ENCODE results near the gene SCO1.
A peak's percentile ranks its signal among the peaks of the same experiment; 100 is the strongest.

The SCO1 gene

DNA sequence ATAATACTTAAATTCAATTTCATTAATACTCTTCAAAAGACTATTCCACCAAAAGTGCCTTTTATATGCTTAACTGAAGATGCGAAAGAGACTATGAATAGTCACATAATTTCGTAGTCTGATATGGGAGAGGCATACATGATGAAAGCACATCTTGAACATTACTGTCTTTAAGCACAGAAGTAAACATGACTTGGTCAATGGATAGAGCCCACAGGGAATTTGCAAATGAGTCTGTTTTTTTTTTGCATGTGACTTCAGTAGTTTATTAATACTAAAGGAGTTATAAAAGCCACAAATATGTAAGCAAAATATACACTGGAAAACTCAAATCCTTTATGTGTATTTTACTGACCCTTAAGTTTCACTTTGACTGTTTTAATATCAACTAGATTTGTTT, 16.0 kb upstream of the SCO1 start:
- H3K79me2 ChIP-seq (ENCODE audit: insufficient read depth, low read length) = 0 out of 2 replicates have a peak, but pooled peaks cover 3% of the 10 kb centered on the region
- ATAC-seq (ENCODE audit: insufficient read depth, low read depth) = no peak
- H3K4me3 ChIP-seq (ENCODE audit: low read depth in 1 of 2, low read length in 2 of 2) = no peak overlapping the region
- H3K4me2 ChIP-seq (ENCODE audit: insufficient read depth, low read length) = no peak overlapping the region
- TF ChIP-seq, protein P1, sequence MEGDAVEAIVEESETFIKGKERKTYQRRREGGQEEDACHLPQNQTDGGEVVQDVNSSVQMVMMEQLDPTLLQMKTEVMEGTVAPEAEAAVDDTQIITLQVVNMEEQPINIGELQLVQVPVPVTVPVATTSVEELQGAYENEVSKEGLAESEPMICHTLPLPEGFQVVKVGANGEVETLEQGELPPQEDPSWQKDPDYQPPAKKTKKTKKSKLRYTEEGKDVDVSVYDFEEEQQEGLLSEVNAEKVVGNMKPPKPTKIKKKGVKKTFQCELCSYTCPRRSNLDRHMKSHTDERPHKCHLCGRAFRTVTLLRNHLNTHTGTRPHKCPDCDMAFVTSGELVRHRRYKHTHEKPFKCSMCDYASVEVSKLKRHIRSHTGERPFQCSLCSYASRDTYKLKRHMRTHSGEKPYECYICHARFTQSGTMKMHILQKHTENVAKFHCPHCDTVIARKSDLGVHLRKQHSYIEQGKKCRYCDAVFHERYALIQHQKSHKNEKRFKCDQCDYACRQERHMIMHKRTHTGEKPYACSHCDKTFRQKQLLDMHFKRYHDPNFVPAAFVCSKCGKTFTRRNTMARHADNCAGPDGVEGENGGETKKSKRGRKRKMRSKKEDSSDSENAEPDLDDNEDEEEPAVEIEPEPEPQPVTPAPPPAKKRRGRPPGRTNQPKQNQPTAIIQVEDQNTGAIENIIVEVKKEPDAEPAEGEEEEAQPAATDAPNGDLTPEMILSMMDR (IDR thresholded peaks at IDR 0.05; ENCODE audit: borderline replicate concordance, extremely low read depth, low read length, poor library complexity, severe bottlenecking) = no peak
- TF ChIP-seq EZH2 (IDR thresholded peaks at IDR 0.05; ENCODE audit: borderline replicate concordance, low read depth, low read length, severe bottlenecking) = no peak
- H3K27ac ChIP-seq (ENCODE audit: low read length) = no peak overlapping the region
- H3K36me3 ChIP-seq (ENCODE audit: insufficient read depth, low read length) = peaks cover 49% of the 10 kb centered on the region
- H3K27me3 ChIP-seq (ENCODE audit: insufficient read depth, low read length, poor library complexity) = no peaks in the 10 kb centered on the region
- H4K20me1 ChIP-seq (ENCODE audit: insufficient read depth, low read length) = peaks cover 11% of the 10 kb centered on the region; the same call in 1 of the 2 replicates
- no peaks in the 10 kb centered on the region for H3K4me1 ChIP-seq (ENCODE audit: insufficient read depth, low read length)
- DNase-seq = no peak
- H3K9me3 ChIP-seq (ENCODE audit: insufficient read depth, low read length, severe bottlenecking) = no peaks in the 10 kb centered on the region
- H3K9ac ChIP-seq (ENCODE audit: low read depth, low read length) = no peak overlapping the region
- no peak overlapping the region for H2AFZ ChIP-seq (ENCODE audit: low read depth, low read length)

- ATAC-seq (ENCODE audit: insufficient read depth, low read depth) (no peak), DNase-seq (no peak)
- H3K9ac ChIP-seq (ENCODE audit: low read depth, low read length) = no peak overlapping the region
- TF ChIP-seq, protein P1 (IDR thresholded peaks at IDR 0.05; ENCODE audit: borderline replicate concordance, extremely low read depth, low read length, poor library complexity, severe bottlenecking) = no peak
- no peak for TF ChIP-seq EZH2 (IDR thresholded peaks at IDR 0.05; ENCODE audit: borderline replicate concordance, low read depth, low read length, severe bottlenecking)
- H3K9me3 ChIP-seq (ENCODE audit: insufficient read depth, low read length, severe bottlenecking) = no peaks in the 10 kb centered on the region
- H3K27ac ChIP-seq (ENCODE audit: low read length) = no peak overlapping the region
- H3K36me3 ChIP-seq (ENCODE audit: insufficient read depth, low read length) = peaks cover 62% of the 10 kb centered on the region
- H3K4me3 ChIP-seq (ENCODE audit: low read depth in 1 of 2, low read length in 2 of 2) = no peak overlapping the region
- peaks cover 12% of the 10 kb centered on the region for H4K20me1 ChIP-seq (ENCODE audit: insufficient read depth, low read length)
- H3K4me1 ChIP-seq (ENCODE audit: insufficient read depth, low read length) = peaks cover 19% of the 10 kb centered on the region
- H3K79me2 ChIP-seq (ENCODE audit: insufficient read depth, low read length) = peaks cover 50% of the 10 kb centered on the region
- H2AFZ ChIP-seq (ENCODE audit: low read depth, low read length) = no peak overlapping the region
- no peaks in the 10 kb centered on the region for H3K27me3 ChIP-seq (ENCODE audit: insufficient read depth, low read length, poor library complexity)
- no peak overlapping the region for H3K4me2 ChIP-seq (ENCODE audit: insufficient read depth, low read length)
These were observed 8.4 kb upstream of the SCO1 start for GRCh38 chr17:10705727-10706126.

DNA sequence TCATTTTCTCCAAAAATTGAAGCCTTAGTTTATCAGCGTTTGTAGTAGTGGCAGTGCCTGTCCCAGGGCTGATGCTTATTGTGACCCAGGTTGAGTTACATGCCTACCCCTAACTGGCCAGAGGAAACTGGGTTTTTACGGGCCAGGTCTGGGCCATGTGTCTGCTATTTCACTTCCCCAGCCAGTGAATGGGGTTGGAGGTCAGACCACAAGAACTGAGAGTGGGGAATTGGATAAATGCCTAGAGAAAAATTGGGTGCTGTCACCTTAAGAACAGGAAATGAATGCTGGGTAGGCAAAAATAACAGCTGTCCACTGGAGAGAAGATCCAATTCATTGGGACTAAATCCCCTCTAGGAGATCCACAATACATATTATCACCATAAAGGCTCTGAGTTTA, 5.2 kb upstream of the SCO1 start:
- Histone ChIP-seq H3K27me3 (ENCODE audit: insufficient read depth, low read length, poor library complexity) (no peaks in the 10 kb centered on the region), H3K4me2 (ENCODE audit: insufficient read depth, low read length) (no peak overlapping the region), H3K4me1 (ENCODE audit: insufficient read depth, low read length) (peaks cover 44% of the 10 kb centered on the region), H3K79me2 (ENCODE audit: insufficient read depth, low read length) (peaks cover 79% of the 10 kb centered on the region), H4K20me1 (ENCODE audit: insufficient read depth, low read length) (no peaks in the 10 kb centered on the region; the same call in none of the 2 replicates), H2AFZ (ENCODE audit: low read depth, low read length) (no peak overlapping the region), H3K4me3 (ENCODE audit: low read depth in 1 of 2, low read length in 2 of 2) (no peak overlapping the region), H3K9ac (ENCODE audit: low read depth, low read length) (no peak overlapping the region), H3K36me3 (ENCODE audit: insufficient read depth, low read length) (peaks cover 35% of the 10 kb centered on the region), H3K9me3 (ENCODE audit: insufficient read depth, low read length, severe bottlenecking) (no peaks in the 10 kb centered on the region), H3K27ac (ENCODE audit: low read length) (peak overlapping the region; percentile 24; the same call in 1 of the 2 replicates)
- no peak for TF ChIP-seq EZH2 (IDR thresholded peaks at IDR 0.05; ENCODE audit: borderline replicate concordance, low read depth, low read length, severe bottlenecking)
- TF ChIP-seq, protein P1 (IDR thresholded peaks at IDR 0.05; ENCODE audit: borderline replicate concordance, extremely low read depth, low read length, poor library complexity, severe bottlenecking) = no peak
- DNase-seq = no peak
- ATAC-seq (ENCODE audit: insufficient read depth, low read depth) = no peak

Measured in DND-41 (cell line).